ENCODE data around the gene HOXC13. TPM values are rescaled to one million over a fixed set of nuclear protein-coding genes. Genes with fewer than 3 reads are reported as not detected.

The HOXC13 gene
- total RNA-seq, 1 donor from 2014 or later, result not detected

GRCh38 chr12:53990311-53991076 is 51.9 kb downstream of the HOXC13 start:
- H3K27ac ChIP-seq, result no peak overlapping the region
- H3K9me3 ChIP-seq, result no peaks in the 10 kb centered on the region
- H3K27me3 ChIP-seq, result peaks cover 66% of the 10 kb centered on the region
- peaks cover 17 to 23% of the 10 kb centered on the region in 2 donors for H3K4me1 ChIP-seq
- H3K36me3 ChIP-seq, result no peaks in the 10 kb centered on the region
- no peak overlapping the region for H3K4me3 ChIP-seq
- no peak for TF ChIP-seq CTCF (IDR thresholded peaks at IDR 0.05)
- intact Hi-C loops (cut with DNase I), result no loop called here
- no peak for DNase-seq (ENCODE audit: low spot score in 2 of 2)

- H3K27me3 ChIP-seq, result peaks cover 62% of the 10 kb centered on the region
- peaks cover 14 to 17% of the 10 kb centered on the region in 2 donors for H3K4me1 ChIP-seq
- DNase-seq (ENCODE audit: low spot score in 2 of 2), result no peak
- intact Hi-C loops (cut with DNase I), result no loop called here
- H3K27ac ChIP-seq, result no peak overlapping the region
- TF ChIP-seq CTCF (IDR thresholded peaks at IDR 0.05), result no peak
- no peak overlapping the region for H3K4me3 ChIP-seq
- H3K36me3 ChIP-seq, result no peaks in the 10 kb centered on the region
- H3K9me3 ChIP-seq, result no peaks in the 10 kb centered on the region
Observed at GRCh38 chr12:53991077-53991460, 52.4 kb downstream of the HOXC13 start.

GRCh38 chr12:53992377-53992889 is 53.8 kb downstream of the HOXC13 start:
- H3K36me3 ChIP-seq, result no peaks in the 10 kb centered on the region
- H3K4me3 ChIP-seq, result no peak overlapping the region
- DNase-seq (ENCODE audit: low spot score in 2 of 2), result no peak
- intact Hi-C loops (cut with DNase I), result no loop called here
- H3K4me1 ChIP-seq, result peaks cover 11 to 14% of the 10 kb centered on the region in 2 donors
- TF ChIP-seq CTCF (IDR thresholded peaks at IDR 0.05), result no peak
- H3K27ac ChIP-seq, result no peak overlapping the region
- H3K9me3 ChIP-seq, result no peaks in the 10 kb centered on the region
- H3K27me3 ChIP-seq, result peaks cover 49% of the 10 kb centered on the region

- no peak overlapping the region for H3K4me3 ChIP-seq
- no peaks in the 10 kb centered on the region for H3K36me3 ChIP-seq
- H3K4me1 ChIP-seq, result peaks cover 11 to 14% of the 10 kb centered on the region in 2 donors
- H3K27ac ChIP-seq, result no peak overlapping the region
- no peak for DNase-seq (ENCODE audit: low spot score in 2 of 2)
- TF ChIP-seq CTCF (IDR thresholded peaks at IDR 0.05), result no peak
- intact Hi-C loops (cut with DNase I), result no loop called here
- H3K27me3 ChIP-seq, result peaks cover 51% of the 10 kb centered on the region
- H3K9me3 ChIP-seq, result no peaks in the 10 kb centered on the region
Observed at GRCh38 chr12:53993162-53994008, 54.8 kb downstream of the HOXC13 start.

- no peak for DNase-seq (ENCODE audit: low spot score in 2 of 2)
- no peaks in the 10 kb centered on the region for H3K36me3 ChIP-seq
- H3K4me1 ChIP-seq, result peaks cover 11 to 14% of the 10 kb centered on the region in 2 donors
- no peak overlapping the region for H3K4me3 ChIP-seq
- intact Hi-C loops (cut with DNase I), result no loop called here
- H3K27me3 ChIP-seq, result peaks cover 48% of the 10 kb centered on the region
- no peak overlapping the region for H3K27ac ChIP-seq
- TF ChIP-seq CTCF (IDR thresholded peaks at IDR 0.05), result no peak
- no peaks in the 10 kb centered on the region for H3K9me3 ChIP-seq
Observed at GRCh38 chr12:53994009-53994263, 55.3 kb downstream of the HOXC13 start.

Measured in ascending aorta (tissue), 2 donors.